ENCODE measurements around the gene LAIR1. TPM values are rescaled to one million over a fixed set of nuclear protein-coding genes. Genes with fewer than 3 reads are reported as not detected.

LAIR1 gene
- total RNA-seq, 2 donors from 2014 or later, result 4.2 to 7.8 TPM

DNA sequence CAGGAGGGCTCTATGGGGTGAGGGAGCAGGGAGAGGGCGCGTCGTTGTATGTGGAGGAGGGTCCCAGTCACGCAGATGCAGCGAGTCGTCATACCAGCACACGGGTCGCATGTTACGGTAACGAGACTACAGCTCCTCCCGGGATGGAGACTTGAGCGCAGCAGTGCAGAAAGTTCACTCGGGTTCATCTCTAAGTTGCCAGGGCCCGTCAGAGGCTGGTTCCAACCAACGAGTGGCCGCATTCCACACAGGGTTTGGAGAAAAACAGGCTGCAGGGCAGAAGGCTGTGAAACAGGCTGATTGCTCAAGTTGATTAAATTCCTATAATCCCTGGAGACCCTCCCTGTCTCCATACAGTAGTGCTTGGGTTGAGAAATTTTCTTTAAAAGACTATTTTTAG is 28.6 kb upstream of the LAIR1 start:
- H3K4me3 ChIP-seq, result no peak overlapping the region

DNA sequence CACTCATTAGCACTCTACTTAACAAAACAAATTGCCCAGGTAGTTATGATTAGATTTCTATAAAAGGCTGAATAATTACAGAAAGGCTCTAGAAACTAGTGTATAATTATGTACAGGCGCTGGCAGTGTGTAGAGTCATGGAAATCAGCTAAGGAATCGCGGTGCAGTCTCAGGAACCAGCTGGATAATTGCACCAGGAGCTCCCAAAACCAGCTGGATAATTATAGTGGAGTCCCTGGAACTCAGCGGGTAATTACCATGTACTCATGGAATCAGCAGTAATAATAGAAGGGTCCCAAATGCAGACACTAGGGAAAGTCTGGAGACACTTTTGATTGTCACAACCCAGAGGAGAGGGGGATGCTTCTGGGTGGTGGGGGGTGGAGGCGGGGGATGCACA is 27.4 kb upstream of the LAIR1 start:
- Histone ChIP-seq H3K4me1 (peaks cover 0 to 7% of the 10 kb centered on the region in 2 donors), H3K4me3 (no peak overlapping the region), H3K9me3 (no peaks in the 10 kb centered on the region), H3K27ac (no peak overlapping the region), H3K27me3 (no peaks in the 10 kb centered on the region), H3K36me3 (no peaks in the 10 kb centered on the region)
- DNase-seq (ENCODE audit: low spot score), result no peak
- TF ChIP-seq, protein P1, sequence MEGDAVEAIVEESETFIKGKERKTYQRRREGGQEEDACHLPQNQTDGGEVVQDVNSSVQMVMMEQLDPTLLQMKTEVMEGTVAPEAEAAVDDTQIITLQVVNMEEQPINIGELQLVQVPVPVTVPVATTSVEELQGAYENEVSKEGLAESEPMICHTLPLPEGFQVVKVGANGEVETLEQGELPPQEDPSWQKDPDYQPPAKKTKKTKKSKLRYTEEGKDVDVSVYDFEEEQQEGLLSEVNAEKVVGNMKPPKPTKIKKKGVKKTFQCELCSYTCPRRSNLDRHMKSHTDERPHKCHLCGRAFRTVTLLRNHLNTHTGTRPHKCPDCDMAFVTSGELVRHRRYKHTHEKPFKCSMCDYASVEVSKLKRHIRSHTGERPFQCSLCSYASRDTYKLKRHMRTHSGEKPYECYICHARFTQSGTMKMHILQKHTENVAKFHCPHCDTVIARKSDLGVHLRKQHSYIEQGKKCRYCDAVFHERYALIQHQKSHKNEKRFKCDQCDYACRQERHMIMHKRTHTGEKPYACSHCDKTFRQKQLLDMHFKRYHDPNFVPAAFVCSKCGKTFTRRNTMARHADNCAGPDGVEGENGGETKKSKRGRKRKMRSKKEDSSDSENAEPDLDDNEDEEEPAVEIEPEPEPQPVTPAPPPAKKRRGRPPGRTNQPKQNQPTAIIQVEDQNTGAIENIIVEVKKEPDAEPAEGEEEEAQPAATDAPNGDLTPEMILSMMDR (IDR thresholded peaks at IDR 0.05), result no peak

More for the DNA sequence above, 28.6 kb upstream of the LAIR1 start:
- DNase-seq (ENCODE audit: low spot score), result no peak
- H3K4me1 ChIP-seq, result peaks cover 0 to 2% of the 10 kb centered on the region in 2 donors
- H3K27ac ChIP-seq, result no peak overlapping the region
- no peaks in the 10 kb centered on the region for H3K36me3 ChIP-seq
- no peaks in the 10 kb centered on the region for H3K9me3 ChIP-seq
- H3K27me3 ChIP-seq, result no peaks in the 10 kb centered on the region
- TF ChIP-seq, protein P1 (IDR thresholded peaks at IDR 0.05), result no peak

DNA sequence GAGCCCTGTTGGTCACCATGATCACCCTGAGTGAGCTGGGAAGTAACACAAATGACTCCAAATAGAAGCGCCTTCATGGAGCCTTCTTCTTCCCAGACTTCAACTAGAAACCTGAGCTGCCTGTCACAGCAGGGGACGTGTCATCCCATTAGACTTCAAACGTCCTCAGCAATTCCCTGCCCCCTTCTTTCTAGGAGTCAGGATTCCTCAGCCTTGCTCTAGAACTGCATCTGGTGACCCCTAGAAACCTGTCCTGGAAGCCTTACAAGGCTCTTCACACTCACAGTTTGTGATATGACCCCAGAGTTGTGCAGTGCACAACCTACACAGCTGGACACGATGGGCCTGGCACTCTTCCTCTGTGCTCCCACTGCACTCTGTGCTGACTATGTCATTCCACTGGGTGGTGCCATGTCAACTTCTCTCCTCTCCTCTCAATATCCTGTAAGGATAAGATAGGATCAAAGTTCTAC is 26.9 kb upstream of the LAIR1 start:
- TF ChIP-seq, protein P1 (IDR thresholded peaks at IDR 0.05), result no peak
- no peaks in the 10 kb centered on the region for H3K27me3 ChIP-seq

DNA sequence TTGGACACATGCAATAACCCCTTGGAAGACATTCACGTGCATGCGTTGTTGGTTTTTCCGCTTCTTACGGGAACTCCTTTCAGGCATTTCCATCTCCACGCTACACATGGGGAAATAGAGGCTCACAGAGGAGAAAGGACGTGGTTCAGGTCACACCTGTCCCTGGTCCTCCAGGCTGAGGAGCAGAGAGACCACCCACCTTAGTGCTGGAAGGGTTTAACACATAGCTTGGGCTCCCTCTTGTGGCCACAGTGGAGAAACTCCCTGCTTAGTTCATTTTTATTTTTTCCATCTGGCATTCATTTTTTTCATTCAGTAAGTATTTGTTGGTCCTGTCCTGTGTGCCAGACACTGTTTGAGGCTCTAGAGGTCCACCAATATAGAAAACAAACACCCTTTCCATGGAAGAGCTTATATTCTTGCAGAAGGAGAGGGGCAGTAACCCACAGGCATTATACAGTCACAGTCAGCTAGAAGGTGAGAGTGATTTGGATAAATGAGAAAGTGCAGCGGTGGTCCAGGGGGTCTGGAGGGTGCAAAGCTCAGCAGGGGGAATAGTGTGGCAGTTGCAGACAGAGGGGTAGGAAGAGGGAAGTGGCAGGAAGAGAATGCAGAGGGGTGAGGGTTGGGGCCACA is 26.3 kb upstream of the LAIR1 start:
- Histone ChIP-seq H3K4me3 (no peak overlapping the region), H3K9me3 (no peaks in the 10 kb centered on the region), H3K4me1 (peaks cover 0 to 7% of the 10 kb centered on the region in 2 donors), H3K27me3 (no peaks in the 10 kb centered on the region), H3K36me3 (no peaks in the 10 kb centered on the region), H3K27ac (no peak overlapping the region)
- no peak for DNase-seq (ENCODE audit: low spot score)
- TF ChIP-seq, protein P1 (IDR thresholded peaks at IDR 0.05), result peak; percentile 67 to 78

More for the DNA sequence above, 26.9 kb upstream of the LAIR1 start:
- DNase-seq (ENCODE audit: low spot score), result no peak
- no peak overlapping the region for H3K27ac ChIP-seq
- no peaks in the 10 kb centered on the region for H3K36me3 ChIP-seq
- peaks cover 0 to 7% of the 10 kb centered on the region in 2 donors for H3K4me1 ChIP-seq
- H3K9me3 ChIP-seq, result no peaks in the 10 kb centered on the region
- H3K4me3 ChIP-seq, result no peak overlapping the region

DNA sequence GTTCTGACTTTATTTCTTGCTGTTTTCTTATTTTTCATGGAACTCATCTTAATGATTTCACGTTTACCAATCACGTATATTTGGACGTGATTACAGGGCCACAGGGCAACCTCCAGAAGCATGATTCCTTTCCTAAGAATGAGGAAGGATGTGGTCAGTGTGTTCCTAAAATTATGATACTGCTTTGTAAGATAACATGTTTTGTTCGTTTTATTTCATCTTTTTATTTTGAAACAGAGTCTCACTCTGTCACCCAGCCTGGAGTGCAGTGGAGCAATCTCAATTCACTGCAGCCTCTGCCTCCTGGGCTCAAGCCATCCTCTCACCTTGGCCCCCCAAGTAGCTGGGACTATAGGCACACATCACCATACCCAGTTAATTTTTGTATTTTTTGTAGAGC is 24.8 kb upstream of the LAIR1 start:
- DNase-seq (ENCODE audit: low spot score), result no peak
- Histone ChIP-seq H3K4me3 (no peak overlapping the region), H3K9me3 (no peaks in the 10 kb centered on the region), H3K4me1 (peaks cover 0 to 7% of the 10 kb centered on the region in 2 donors), H3K27me3 (no peaks in the 10 kb centered on the region), H3K27ac (no peak overlapping the region), H3K36me3 (no peaks in the 10 kb centered on the region)
- TF ChIP-seq, protein P1 (IDR thresholded peaks at IDR 0.05), result no peak

DNA sequence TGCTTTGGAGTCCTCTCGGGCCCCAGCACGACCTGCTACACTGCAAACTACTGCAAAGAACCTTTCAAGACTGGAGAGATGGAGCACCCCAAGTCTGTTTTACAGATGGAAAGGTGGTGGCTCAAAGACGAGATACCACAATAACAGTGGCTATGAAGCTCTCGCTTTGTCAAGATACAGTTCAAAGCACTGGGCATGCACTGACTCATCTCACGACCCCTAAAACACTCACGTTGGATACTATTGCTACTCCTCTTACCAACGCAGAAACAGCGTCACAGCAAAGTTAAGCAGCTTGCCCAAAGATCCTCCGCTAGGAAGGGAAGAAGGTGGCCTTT is 24.0 kb upstream of the LAIR1 start:
- Histone ChIP-seq H3K27ac (no peak overlapping the region), H3K36me3 (no peaks in the 10 kb centered on the region), H3K4me3 (peak overlapping the region in 1 of 2 donors; percentile 34), H3K27me3 (no peaks in the 10 kb centered on the region), H3K9me3 (no peaks in the 10 kb centered on the region), H3K4me1 (peaks cover 0 to 7% of the 10 kb centered on the region in 2 donors)
- DNase-seq (ENCODE audit: low spot score), result no peak
- TF ChIP-seq, protein P1 (IDR thresholded peaks at IDR 0.05), result no peak

Data from right atrium auricular region (tissue), 2 donors.